ENCODE data around the gene SEL1L. TPM values are rescaled to one million over a fixed set of nuclear protein-coding genes. Genes with fewer than 3 reads are reported as not detected.

SEL1L gene
- total RNA-seq, 2 donors from 2014 or later, result 42.2 to 81.4 TPM

DNA sequence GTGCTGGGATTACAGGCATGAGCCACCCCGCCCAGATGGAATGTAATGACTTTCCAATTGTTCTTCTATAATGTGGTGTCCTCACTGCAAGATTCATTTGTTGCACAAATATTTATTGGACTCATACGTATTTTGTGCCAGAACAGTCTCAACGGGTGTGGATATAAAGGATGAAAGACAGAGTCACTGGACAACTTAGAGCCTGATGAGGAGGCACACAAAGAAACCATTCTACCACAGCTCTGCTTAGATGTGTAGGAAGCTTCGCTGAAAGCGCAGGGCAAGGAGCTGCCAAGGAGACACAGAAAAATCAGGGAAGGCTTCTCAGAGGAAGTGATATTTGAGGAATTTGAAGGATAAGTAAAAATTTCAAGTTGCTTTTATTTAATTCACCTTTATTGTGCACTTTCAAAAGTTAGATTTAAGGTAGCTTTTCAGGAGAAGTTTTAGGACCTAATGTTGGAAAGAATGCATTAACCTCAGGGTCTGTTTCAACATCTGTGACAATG, 92.0 kb downstream of the SEL1L start:
- no peak overlapping the region for H3K27ac ChIP-seq
- H3K4me1 ChIP-seq (replicated peaks), result no peaks in the 10 kb centered on the region
- intact Hi-C loops (cut with DNase I), result no loop called here
- no peaks in the 10 kb centered on the region for H3K9me3 ChIP-seq
- no peak for TF ChIP-seq POLR2AphosphoS5 (IDR thresholded peaks at IDR 0.05)
- TF ChIP-seq, protein P1, sequence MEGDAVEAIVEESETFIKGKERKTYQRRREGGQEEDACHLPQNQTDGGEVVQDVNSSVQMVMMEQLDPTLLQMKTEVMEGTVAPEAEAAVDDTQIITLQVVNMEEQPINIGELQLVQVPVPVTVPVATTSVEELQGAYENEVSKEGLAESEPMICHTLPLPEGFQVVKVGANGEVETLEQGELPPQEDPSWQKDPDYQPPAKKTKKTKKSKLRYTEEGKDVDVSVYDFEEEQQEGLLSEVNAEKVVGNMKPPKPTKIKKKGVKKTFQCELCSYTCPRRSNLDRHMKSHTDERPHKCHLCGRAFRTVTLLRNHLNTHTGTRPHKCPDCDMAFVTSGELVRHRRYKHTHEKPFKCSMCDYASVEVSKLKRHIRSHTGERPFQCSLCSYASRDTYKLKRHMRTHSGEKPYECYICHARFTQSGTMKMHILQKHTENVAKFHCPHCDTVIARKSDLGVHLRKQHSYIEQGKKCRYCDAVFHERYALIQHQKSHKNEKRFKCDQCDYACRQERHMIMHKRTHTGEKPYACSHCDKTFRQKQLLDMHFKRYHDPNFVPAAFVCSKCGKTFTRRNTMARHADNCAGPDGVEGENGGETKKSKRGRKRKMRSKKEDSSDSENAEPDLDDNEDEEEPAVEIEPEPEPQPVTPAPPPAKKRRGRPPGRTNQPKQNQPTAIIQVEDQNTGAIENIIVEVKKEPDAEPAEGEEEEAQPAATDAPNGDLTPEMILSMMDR (IDR thresholded peaks at IDR 0.05), result no peak
- TF ChIP-seq POLR2A (IDR thresholded peaks at IDR 0.05), result no peak
- H3K4me3 ChIP-seq, result no peak overlapping the region
- DNase-seq (ENCODE audit: low spot score), result no peak
- WGBS, result 61% methylated on average over 5 of the region's 5 CpGs
- H3K36me3 ChIP-seq, result no peaks in the 10 kb centered on the region
- H3K27me3 ChIP-seq (replicated peaks; ENCODE audit: insufficient read depth), result no peaks in the 10 kb centered on the region

DNA sequence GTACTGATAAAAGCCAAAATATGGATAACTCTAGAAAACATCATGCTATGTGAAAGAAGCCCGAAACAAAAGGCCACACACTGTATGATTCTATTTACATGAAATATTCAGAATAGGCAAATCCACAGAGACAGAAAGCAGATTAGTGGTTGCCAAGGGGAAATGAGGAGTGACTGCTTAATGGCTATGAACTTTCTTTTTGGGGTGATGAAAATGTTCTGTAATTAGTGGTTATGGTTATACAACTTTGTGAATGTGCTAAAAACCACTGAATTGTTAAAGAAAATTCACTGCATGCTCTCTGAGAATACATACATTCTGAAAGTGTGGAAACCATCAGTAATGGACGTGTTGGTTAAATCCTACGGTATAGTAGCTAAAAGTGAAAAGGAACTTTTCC, 93.6 kb downstream of the SEL1L start:
- H3K4me3 ChIP-seq, result no peak overlapping the region
- intact Hi-C loops (cut with DNase I), result no loop called here
- 91% methylated on average over 3 of the region's 3 CpGs for WGBS
- TF ChIP-seq POLR2A (IDR thresholded peaks at IDR 0.05) (no peak), POLR2AphosphoS5 (IDR thresholded peaks at IDR 0.05) (no peak)
- TF ChIP-seq, protein P1 (IDR thresholded peaks at IDR 0.05), result no peak
- no peaks in the 10 kb centered on the region for H3K36me3 ChIP-seq
- no peaks in the 10 kb centered on the region for H3K9me3 ChIP-seq
- H3K27me3 ChIP-seq (replicated peaks; ENCODE audit: insufficient read depth), result no peaks in the 10 kb centered on the region
- DNase-seq (ENCODE audit: low spot score), result no peak
- no peaks in the 10 kb centered on the region for H3K4me1 ChIP-seq (replicated peaks)
- no peak overlapping the region for H3K27ac ChIP-seq

DNA sequence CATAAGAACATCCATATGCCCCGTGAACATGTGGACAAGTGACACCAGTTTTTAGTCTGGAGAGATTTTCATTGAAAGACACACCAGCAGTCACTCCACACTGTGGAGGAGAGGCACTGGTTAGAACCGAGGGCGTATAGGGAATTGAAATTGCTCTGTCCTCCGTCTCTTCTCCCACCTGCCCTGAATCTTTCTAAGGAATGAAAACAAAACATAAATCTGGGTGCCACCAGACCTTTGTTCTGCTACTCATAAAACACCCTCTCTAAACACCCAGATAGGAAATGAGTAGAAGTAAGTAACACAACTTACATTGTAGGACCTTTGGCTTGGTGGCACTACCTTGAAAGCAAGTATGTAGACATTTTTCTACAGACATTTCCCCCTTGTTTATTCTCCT, 96.4 kb downstream of the SEL1L start:
- Histone ChIP-seq H3K9me3 (no peaks in the 10 kb centered on the region), H3K4me3 (no peak overlapping the region), H3K27ac (no peak overlapping the region), H3K36me3 (no peaks in the 10 kb centered on the region), H3K4me1 (replicated peaks) (no peaks in the 10 kb centered on the region), H3K27me3 (replicated peaks; ENCODE audit: insufficient read depth) (no peaks in the 10 kb centered on the region)
- TF ChIP-seq POLR2A (IDR thresholded peaks at IDR 0.05), result no peak
- TF ChIP-seq, protein P1 (IDR thresholded peaks at IDR 0.05), result no peak
- no peak for TF ChIP-seq POLR2AphosphoS5 (IDR thresholded peaks at IDR 0.05)
- 19% methylated on average over 4 of the region's 4 CpGs for WGBS
- intact Hi-C loops (cut with DNase I), result no loop called here
- DNase-seq (ENCODE audit: low spot score), result no peak

DNA sequence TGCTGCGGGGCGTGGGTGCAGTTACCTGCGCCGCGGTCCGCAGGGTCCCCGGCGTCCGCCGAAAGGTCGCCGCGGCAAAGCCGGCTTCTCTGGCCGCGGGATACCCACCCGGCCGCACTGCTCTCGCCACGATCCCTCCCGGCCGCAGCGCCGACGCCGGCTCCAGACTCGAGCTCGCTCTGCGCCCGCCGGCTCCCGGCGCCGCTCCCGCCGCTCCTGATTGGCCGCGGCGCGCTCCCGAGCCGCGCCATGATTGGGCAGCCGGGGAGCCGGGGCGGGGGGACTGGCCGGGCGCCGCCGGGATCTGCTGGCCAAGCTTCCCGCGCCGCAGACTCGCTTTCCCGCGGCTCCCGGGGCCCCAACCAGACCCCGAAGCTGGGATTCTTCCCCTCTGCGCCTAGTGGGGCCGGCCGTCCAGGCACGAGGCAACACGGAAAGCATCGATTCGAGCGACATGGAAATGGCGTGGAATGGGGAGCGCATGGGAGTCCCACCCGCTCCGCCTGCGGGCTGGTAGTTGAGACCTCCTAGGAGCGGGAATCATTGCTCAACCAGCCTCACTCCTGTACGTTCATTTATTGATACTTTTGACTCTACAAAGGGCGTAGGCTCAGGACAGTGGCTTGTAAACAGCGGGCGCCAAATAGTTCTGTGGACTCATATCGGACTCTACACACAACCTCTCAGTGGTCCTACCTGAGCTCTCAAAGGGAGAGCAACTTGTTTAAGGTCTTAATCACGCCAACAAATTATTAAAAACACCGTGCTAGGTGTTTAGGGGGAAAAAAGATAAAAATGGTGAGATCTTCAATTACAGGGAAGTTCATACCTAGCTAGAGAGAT, 97.1 kb downstream of the SEL1L start:
- 2% methylated on average over 21 of the region's 79 CpGs for WGBS
- H3K27me3 ChIP-seq (replicated peaks; ENCODE audit: insufficient read depth), result no peaks in the 10 kb centered on the region
- peak; percentile 66 for DNase-seq (ENCODE audit: low spot score)
- H3K4me3 ChIP-seq, result peak overlapping the region; percentile 39 to 48
- TF ChIP-seq, protein P1 (IDR thresholded peaks at IDR 0.05), result no peak
- TF ChIP-seq POLR2AphosphoS5 (IDR thresholded peaks at IDR 0.05) (no peak), POLR2A (IDR thresholded peaks at IDR 0.05) (no peak)
- H3K36me3 ChIP-seq, result no peaks in the 10 kb centered on the region
- no peak overlapping the region for H3K27ac ChIP-seq
- no peaks in the 10 kb centered on the region for H3K9me3 ChIP-seq
- intact Hi-C loops (cut with DNase I), result no loop called here
- no peaks in the 10 kb centered on the region for H3K4me1 ChIP-seq (replicated peaks)
